GM12878 (cell line): ENCODE data around the gene MCM3AP. TPM values are rescaled to one million over a fixed set of nuclear protein-coding genes. Genes with fewer than 3 reads are reported as not detected.

Experiments
- ATAC-seq: fragments of 200-7000 bp; cut with Tn5 transposase; 3 replicates; pipeline ENCODE4 v1.9.1; 2020; ENCODE audit warnings: mild to moderate bottlenecking, moderate library complexity
- BruUV-seq: library from RNA; stranded (reverse); fragments of 400-500 nt; replicated peaks from 2 replicates; lab custom pipeline; 2021; lab: Mats Ljungman, UMichigan
- CTCF ChIA-PET: fragments of 300-600 bp; sonication (Branson Sonifier 250); formaldehyde crosslinking; extraction: SDS; loops from one replicate; lab custom pipeline; 2021; ENCODE audit warnings: inconsistent platforms; lab: Yijun Ruan, JAX
- POLR2A ChIA-PET: fragments of 350-600 bp; formaldehyde crosslinking; extraction: SDS; loops from one replicate; lab custom pipeline; 2021; ENCODE audit warnings: inconsistent platforms; lab: Charles Lee
- RAD21 ChIA-PET: fragments of 300-600 bp; sonication (Branson Sonifier 250); formaldehyde crosslinking; loops from one replicate; lab custom pipeline; 2023; ENCODE audit warnings: antibody characterized with exemption; ENCODE audit not compliant: unreplicated experiment; lab: Charles Lee
- SMC1A ChIA-PET: fragments of 300-600 bp; sonication (Branson Sonifier 250); formaldehyde crosslinking; loops from one replicate; lab custom pipeline; 2023; ENCODE audit not compliant: unreplicated experiment, uncharacterized antibody; lab: Charles Lee
- DNase-seq: peaks from one replicate; pipeline ENCODE4 v3.0.0-alpha.2; 2011; ENCODE audit warnings: low read depth, low spot score
- FAIRE-seq: peaks from 3 replicates; lab custom pipeline; 2011; peaks lifted over from hg19 to GRCh38; lab: Jason Lieb, UNC
- H2AFZ ChIP-seq: 2 replicates; pipeline ENCODE4 v1.6.0; 2011; ENCODE audit warnings: low read depth, low read length, control low read depth; ENCODE audit not compliant: control insufficient read depth
- H3K27ac ChIP-seq: 2 replicates; pipeline ENCODE4 v1.5.1; 2011; ENCODE audit warnings: control low read depth; ENCODE audit not compliant: control insufficient read depth, insufficient read depth
- H3K27me3 ChIP-seq, 2 experiments: replicated peaks in 1 of 2; 2 replicates each; pipeline versions ENCODE4 v1.6.0 to v1.6.1; 2011; ENCODE audit warnings: low read length in 1 of 2; ENCODE audit not compliant: control insufficient read depth in 2 of 2, insufficient read depth in 2 of 2
- H3K36me3 ChIP-seq, 2 experiments: 2 replicates each; pipeline ENCODE4 v1.5.1; 2011; ENCODE audit warnings: low read length in 1 of 2; ENCODE audit not compliant: control insufficient read depth in 2 of 2, insufficient read depth in 2 of 2
- H3K4me1 ChIP-seq: 2 replicates; pipeline ENCODE4 v1.6.1; 2011; ENCODE audit warnings: mild to moderate bottlenecking, low read length, moderate library complexity, mixed read lengths; ENCODE audit not compliant: control insufficient read depth, insufficient read depth
- H3K4me2 ChIP-seq: 2 replicates; pipeline ENCODE4 v1.6.0; 2011; ENCODE audit warnings: control low read depth; ENCODE audit not compliant: control insufficient read depth, insufficient read depth
- H3K4me3 ChIP-seq: fragments of 200-600 bp; sonication (generic); 2 replicates; pipeline ENCODE4 v1.5.1; 2016
- H3K79me2 ChIP-seq: 2 replicates; pipeline ENCODE4 v1.6.0; 2011; ENCODE audit warnings: low read length; ENCODE audit not compliant: control insufficient read depth, insufficient read depth
- H3K9ac ChIP-seq: 2 replicates; pipeline ENCODE4 v1.8.0; 2011; ENCODE audit warnings: low read length, control low read depth, mixed read lengths; ENCODE audit not compliant: control insufficient read depth, insufficient read depth
- H3K9me3 ChIP-seq: replicated peaks from 3 replicates; pipeline ENCODE4 v1.5.1; 2011; ENCODE audit warnings: mild to moderate bottlenecking, low read length; ENCODE audit not compliant: control insufficient read depth, insufficient read depth
- H4K20me1 ChIP-seq: 2 replicates; pipeline ENCODE4 v1.6.0; 2011; ENCODE audit not compliant: control insufficient read depth, insufficient read depth
- BACH1 ChIP-seq: fragments of 450-650 bp; IDR thresholded peaks from 2 replicates; pipeline ENCODE4 v1.6.1; 2017; ENCODE audit warnings: mild to moderate bottlenecking, borderline replicate concordance
- FOS ChIP-seq: IDR thresholded peaks from 3 replicates; pipeline ENCODE4 v1.6.1; 2011; ENCODE audit warnings: borderline replicate concordance; ENCODE audit not compliant: insufficient read length; ENCODE audit errors: extremely low read depth
- TBL1XR1 ChIP-seq: IDR thresholded peaks from 2 replicates; pipeline ENCODE4 v1.6.1; 2012; ENCODE audit warnings: low read depth, low read length, improper control_type of control experiment
- TCF12 ChIP-seq: IDR thresholded peaks from 2 replicates; pipeline ENCODE4 v1.6.1; 2011; ENCODE audit warnings: low read depth, mild to moderate bottlenecking, low read length
- WGBS: methylation state at CpG from one replicate; pipeline ENCODE4 v1.1.6; 2016; ENCODE audit warnings: low lambda C conversion rate; ENCODE audit not compliant: insufficient replicate concordance, insufficient coverage; ENCODE audit errors: missing lambda C conversion rate; 5-methylcytosine and 5-hydroxymethylcytosine counted together
- in situ Hi-C: fragments of 300-500 bp; cut with MboI; formaldehyde crosslinking; loops from 9 replicates; pipeline ENCODE4 v1.14.3; 2018; ENCODE audit warnings: mixed read lengths
- intact Hi-C: fragments of 100-400 bp; cut with micrococcal nuclease; formaldehyde crosslinking; loops from one replicate; pipeline ENCODE4 v1.14.2; 2022; ENCODE audit not compliant: unreplicated experiment
- polyA plus RNA-seq, 11 experiments: library from polyadenylated mRNA; depleted of rRNA in 4 of 11; unstranded in 6 of 11; stranded (reverse) in 5 of 11; fragments of >200 nt; fragmentation: Nextera tagmentation in 4 of 11; fragmentation: Illumina TruSeq in 1 of 11; extraction: Ambion mirVana in 4 of 11; extraction: Trizol in 1 of 11; gene quantifications; 1 replicate in 1 of 11; 2 replicates in 10 of 11; pipeline versions ENCODE4 v1.2.1 to v1.2.3, GENCODE V29; 2011 to 2016; ENCODE audit warnings: inconsistent platforms in 2 of 11, missing spikeins in 2 of 11, low read depth in 1 of 11
- total RNA-seq, 4 experiments: library from RNA; depleted of rRNA in 3 of 4; stranded (reverse); fragments of >200 nt in 3 of 4; fragmentation: Illumina TruSeq in 1 of 4; extraction: Trizol in 1 of 4; gene quantifications; 2 replicates each; pipeline versions ENCODE4 v1.2.1 to v1.2.3, GENCODE V29; 2013 to 2021
- TF ChIP-seq, protein P1 (sequence below): IDR thresholded peaks from 2 replicates; pipeline ENCODE4 v1.6.1; 2011; ENCODE audit warnings: mild to moderate bottlenecking, low read depth, low read length, moderate library complexity; ENCODE audit not compliant: insufficient replicate concordance
- TF ChIP-seq, protein P2 (sequence below): fragments of 450-650 bp; IDR thresholded peaks from 2 replicates; pipeline ENCODE4 v1.6.1; 2018; ENCODE audit warnings: mild to moderate bottlenecking, low read depth, moderate library complexity; ENCODE audit not compliant: partially characterized antibody

MCM3AP gene
- total and polyA plus RNA-seq, 10 of the 15 experiments (the other 5 are each of a cell fraction or from before 2014, with no cell fraction given) = 6.1 to 95.7 (median 47.0) TPM

GRCh38 chr21:46248422-46248782, 37.0 kb downstream of the MCM3AP start (continued):
- TF ChIP-seq, protein P1, sequence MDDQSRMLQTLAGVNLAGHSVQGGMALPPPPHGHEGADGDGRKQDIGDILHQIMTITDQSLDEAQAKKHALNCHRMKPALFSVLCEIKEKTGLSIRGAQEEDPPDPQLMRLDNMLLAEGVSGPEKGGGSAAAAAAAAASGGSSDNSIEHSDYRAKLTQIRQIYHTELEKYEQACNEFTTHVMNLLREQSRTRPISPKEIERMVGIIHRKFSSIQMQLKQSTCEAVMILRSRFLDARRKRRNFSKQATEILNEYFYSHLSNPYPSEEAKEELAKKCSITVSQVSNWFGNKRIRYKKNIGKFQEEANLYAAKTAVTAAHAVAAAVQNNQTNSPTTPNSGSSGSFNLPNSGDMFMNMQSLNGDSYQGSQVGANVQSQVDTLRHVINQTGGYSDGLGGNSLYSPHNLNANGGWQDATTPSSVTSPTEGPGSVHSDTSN = no peak
- no peak for TF ChIP-seq FOS
- TF ChIP-seq, all 136 proteins: peak for 0

DNA sequence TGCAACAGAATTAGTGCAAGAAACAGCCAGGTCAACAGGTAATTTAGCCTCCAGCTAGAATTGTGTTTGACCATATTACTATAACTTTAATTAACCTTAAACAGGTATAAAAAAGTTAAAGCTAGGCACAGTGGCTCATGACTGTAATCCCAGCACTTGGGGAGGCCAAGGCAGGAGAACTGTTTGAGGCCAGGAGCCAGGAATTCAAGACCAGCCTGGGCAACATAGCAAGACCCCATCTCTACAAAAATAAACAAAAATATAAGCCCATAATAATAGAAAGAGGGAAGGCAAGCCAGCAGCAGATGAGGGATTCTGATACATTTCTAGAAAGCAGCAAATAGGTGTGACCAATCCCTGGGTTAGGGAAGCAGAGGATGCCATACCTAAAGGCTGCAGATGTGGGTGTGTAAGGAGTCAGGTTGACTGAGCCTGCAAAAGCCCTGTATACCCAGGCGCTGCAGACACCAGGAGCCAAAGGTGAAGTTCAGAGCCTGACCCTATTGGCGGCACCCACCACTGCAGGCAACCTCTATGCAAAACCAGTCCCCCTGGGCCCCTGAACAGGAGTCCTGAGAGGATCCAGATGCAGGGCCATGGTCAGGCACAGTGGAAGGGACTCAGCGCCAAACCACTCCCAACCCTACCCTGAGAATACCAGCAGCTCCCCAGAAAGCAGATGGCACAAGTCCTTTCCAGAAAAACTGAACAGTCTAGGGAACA, 37.6 kb downstream of the MCM3AP start:
- Histone ChIP-seq H3K4me3 (no peak overlapping the region), H4K20me1 (no peaks in the 10 kb centered on the region), H3K4me2 (no peak overlapping the region), H3K27me3 (no peaks in the 10 kb centered on the region; a peak in 1 of 4 replicates), H3K27ac (no peak overlapping the region), H3K36me3 (peaks cover 32 to 70% of the 10 kb centered on the region in 2 experiments), H3K9ac (no peak overlapping the region), H2AFZ (no peak overlapping the region), H3K9me3 (no peaks in the 10 kb centered on the region; the same call in 2 of the 3 replicates), H3K4me1 (peaks cover 7% of the 10 kb centered on the region), H3K79me2 (no peaks in the 10 kb centered on the region)
- no peak for FAIRE-seq
- BruUV-seq = no TSS peak
- DNase-seq = no peak
- TF ChIP-seq TBL1XR1 (no peak), TCF12 (no peak), BACH1 (no peak)
- TF ChIP-seq, protein P2, sequence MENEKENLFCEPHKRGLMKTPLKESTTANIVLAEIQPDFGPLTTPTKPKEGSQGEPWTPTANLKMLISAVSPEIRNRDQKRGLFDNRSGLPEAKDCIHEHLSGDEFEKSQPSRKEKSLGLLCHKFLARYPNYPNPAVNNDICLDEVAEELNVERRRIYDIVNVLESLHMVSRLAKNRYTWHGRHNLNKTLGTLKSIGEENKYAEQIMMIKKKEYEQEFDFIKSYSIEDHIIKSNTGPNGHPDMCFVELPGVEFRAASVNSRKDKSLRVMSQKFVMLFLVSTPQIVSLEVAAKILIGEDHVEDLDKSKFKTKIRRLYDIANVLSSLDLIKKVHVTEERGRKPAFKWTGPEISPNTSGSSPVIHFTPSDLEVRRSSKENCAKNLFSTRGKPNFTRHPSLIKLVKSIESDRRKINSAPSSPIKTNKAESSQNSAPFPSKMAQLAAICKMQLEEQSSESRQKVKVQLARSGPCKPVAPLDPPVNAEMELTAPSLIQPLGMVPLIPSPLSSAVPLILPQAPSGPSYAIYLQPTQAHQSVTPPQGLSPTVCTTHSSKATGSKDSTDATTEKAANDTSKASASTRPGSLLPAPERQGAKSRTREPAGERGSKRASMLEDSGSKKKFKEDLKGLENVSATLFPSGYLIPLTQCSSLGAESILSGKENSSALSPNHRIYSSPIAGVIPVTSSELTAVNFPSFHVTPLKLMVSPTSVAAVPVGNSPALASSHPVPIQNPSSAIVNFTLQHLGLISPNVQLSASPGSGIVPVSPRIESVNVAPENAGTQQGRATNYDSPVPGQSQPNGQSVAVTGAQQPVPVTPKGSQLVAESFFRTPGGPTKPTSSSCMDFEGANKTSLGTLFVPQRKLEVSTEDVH = no peak
- SMC1A ChIA-PET = interaction anchor here (1.8 kb wide), 1 partner anchor 12 kb away, joined by 4 read pairs; no protein-coding TSS in a partner anchor
- CTCF ChIA-PET = no interaction called here
- RAD21 ChIA-PET = no interaction called here
- ATAC-seq = peak; percentile 44
- in situ Hi-C loops (no loop called here), intact Hi-C loops (no loop called here)
- POLR2A ChIA-PET = interaction anchor here (0.6 kb wide), 1 partner anchor 74 kb away, joined by 3 read pairs; no protein-coding TSS in a partner anchor
- WGBS = 45% methylated on average over 3 of the region's 3 CpGs
